HG03571 (cell line): ENCODE measurements around the gene WWOX.

Experiments
- ATAC-seq: cut with Tn5 transposase; IDR thresholded peaks from one replicate; pipeline ENCODE4 v1.9.1; 2021; ENCODE audit not compliant: unreplicated experiment

The WWOX gene

GRCh38 chr16:78815713-78816112, 716.3 kb downstream of the WWOX start:
- no peak for ATAC-seq

GRCh38 chr16:78816499-78817195, 717.2 kb downstream of the WWOX start:
- no peak for ATAC-seq

GRCh38 chr16:78817200-78817739, 717.8 kb downstream of the WWOX start:
- no peak for ATAC-seq

GRCh38 chr16:78821335-78821734, 721.9 kb downstream of the WWOX start:
- no peak for ATAC-seq

GRCh38 chr16:78822509-78822908, 723.1 kb downstream of the WWOX start:
- no peak for ATAC-seq

- ATAC-seq: no peak
Measured at GRCh38 chr16:78823027-78823426, 723.6 kb downstream of the WWOX start.

- ATAC-seq: no peak
Measured at GRCh38 chr16:78829280-78829679, 729.8 kb downstream of the WWOX start.

GRCh38 chr16:78830599-78830998, 731.1 kb downstream of the WWOX start:
- ATAC-seq: no peak

GRCh38 chr16:78832100-78832499, 732.6 kb downstream of the WWOX start:
- no peak for ATAC-seq

GRCh38 chr16:78836802-78837491, 737.5 kb downstream of the WWOX start:
- ATAC-seq: no peak

- ATAC-seq: no peak
Measured at GRCh38 chr16:78837706-78838105, 738.3 kb downstream of the WWOX start.

GRCh38 chr16:78838276-78838675, 738.8 kb downstream of the WWOX start:
- ATAC-seq: no peak

GRCh38 chr16:78842950-78843349, 743.5 kb downstream of the WWOX start:
- ATAC-seq: no peak

- no peak for ATAC-seq
Measured at GRCh38 chr16:78843978-78844377, 744.5 kb downstream of the WWOX start.

- ATAC-seq: no peak
Measured at GRCh38 chr16:78844682-78845081, 745.2 kb downstream of the WWOX start.

GRCh38 chr16:78851266-78851665, 751.8 kb downstream of the WWOX start:
- no peak for ATAC-seq

- no peak for ATAC-seq
Measured at GRCh38 chr16:78852081-78852635, 752.7 kb downstream of the WWOX start.

- ATAC-seq: no peak
Measured at GRCh38 chr16:78862022-78862421, 762.6 kb downstream of the WWOX start.

- no peak for ATAC-seq
Measured at GRCh38 chr16:78866521-78866920, 767.1 kb downstream of the WWOX start.

GRCh38 chr16:78869492-78869891, 770.0 kb downstream of the WWOX start:
- no peak for ATAC-seq

GRCh38 chr16:78871241-78871640, 771.8 kb downstream of the WWOX start:
- no peak for ATAC-seq

GRCh38 chr16:78876671-78877070, 777.2 kb downstream of the WWOX start:
- no peak for ATAC-seq
